Astrocyte (in vitro differentiated cells and primary cell): ENCODE measurements around the gene INPP5E. TPM values are rescaled to one million over a fixed set of nuclear protein-coding genes. Genes with fewer than 3 reads are reported as not detected.

Source experiments
- DNase-seq: peaks from one replicate; pipeline ENCODE4 v3.0.0-alpha.2; 2010; ENCODE audit warnings: low read depth
- FAIRE-seq: peaks from 2 replicates; lab custom pipeline; 2011; peaks lifted over from hg19 to GRCh38; lab: Jason Lieb, UNC
- H2AFZ ChIP-seq: 2 replicates; pipeline ENCODE4 v1.6.0; 2012; ENCODE audit warnings: low read depth, low read length, inconsistent platforms
- H3K27ac ChIP-seq: 2 replicates; pipeline ENCODE4 v1.5.1; 2011; ENCODE audit warnings: low read depth, low read length, inconsistent platforms
- H3K27me3 ChIP-seq: 2 replicates; pipeline ENCODE4 v1.6.0; 2011; ENCODE audit warnings: low read length, inconsistent platforms; ENCODE audit not compliant: insufficient read depth
- H3K36me3 ChIP-seq: 2 replicates; pipeline ENCODE4 v1.5.1; 2011; ENCODE audit warnings: low read length, inconsistent platforms; ENCODE audit not compliant: insufficient read depth
- H3K4me1 ChIP-seq: 2 replicates; pipeline ENCODE4 v1.5.1; 2011; ENCODE audit warnings: low read length, inconsistent platforms; ENCODE audit not compliant: insufficient read depth
- H3K4me2 ChIP-seq: 2 replicates; pipeline ENCODE4 v1.6.0; 2012; ENCODE audit warnings: low read length, inconsistent platforms
- H3K4me3 ChIP-seq: 2 replicates; pipeline ENCODE4 v1.5.1; 2011; ENCODE audit warnings: low read depth, mild to moderate bottlenecking, low read length, inconsistent platforms; ENCODE audit not compliant: insufficient read depth
- H3K79me2 ChIP-seq: 2 replicates; pipeline ENCODE4 v1.6.0; 2012; ENCODE audit warnings: mild to moderate bottlenecking, low read length, inconsistent platforms; ENCODE audit not compliant: insufficient read depth
- H3K9ac ChIP-seq: 2 replicates; pipeline ENCODE4 v1.6.0; 2012; ENCODE audit warnings: mild to moderate bottlenecking, low read length, inconsistent platforms
- H3K9me3 ChIP-seq: 2 replicates; pipeline ENCODE4 v1.5.1; 2012; ENCODE audit warnings: low read depth, mild to moderate bottlenecking, low read length, inconsistent platforms; ENCODE audit not compliant: insufficient read depth
- H4K20me1 ChIP-seq: 2 replicates; pipeline ENCODE4 v1.6.0; 2012; ENCODE audit warnings: low read length, inconsistent platforms; ENCODE audit not compliant: insufficient read depth
- H3K27ac Mint-ChIP-seq: one replicate; pipeline ENCODE4 v1.8.0; 2021; ENCODE audit warnings: mild to moderate bottlenecking, mixed read lengths; ENCODE audit not compliant: unreplicated experiment
- H3K27me3 Mint-ChIP-seq: one replicate; pipeline ENCODE4 v1.8.0; 2021; ENCODE audit warnings: low read depth, mixed read lengths; ENCODE audit not compliant: unreplicated experiment
- H3K36me3 Mint-ChIP-seq: one replicate; pipeline ENCODE4 v1.8.0; 2021; ENCODE audit warnings: low read depth, mixed read lengths; ENCODE audit not compliant: unreplicated experiment
- H3K4me1 Mint-ChIP-seq: one replicate; pipeline ENCODE4 v1.8.0; 2021; ENCODE audit warnings: low read depth, mixed read lengths; ENCODE audit not compliant: unreplicated experiment
- H3K4me3 Mint-ChIP-seq: one replicate; pipeline ENCODE4 v1.8.0; 2021; ENCODE audit warnings: mild to moderate bottlenecking, moderate library complexity, mixed read lengths; ENCODE audit not compliant: unreplicated experiment
- H3K9me3 Mint-ChIP-seq: one replicate; pipeline ENCODE4 v1.8.0; 2021; ENCODE audit warnings: mild to moderate bottlenecking, mixed read lengths; ENCODE audit not compliant: unreplicated experiment
- EZH2 ChIP-seq: IDR thresholded peaks from 2 replicates; pipeline ENCODE4 v1.6.1; 2012; ENCODE audit warnings: mild to moderate bottlenecking, low read length, inconsistent platforms; ENCODE audit not compliant: insufficient read depth
- total RNA-seq: library from RNA; stranded (reverse); gene quantifications from 2 replicates; pipeline ENCODE4 v1.2.1, GENCODE V29; 2021
- TF ChIP-seq, protein P1 (sequence below): IDR thresholded peaks from 2 replicates; pipeline ENCODE4 v1.5.1; 2011; ENCODE audit warnings: low read depth, mild to moderate bottlenecking, inconsistent platforms, low read length, moderate library complexity; ENCODE audit not compliant: insufficient read depth

The INPP5E gene
- total RNA-seq, 1 donor from 2014 or later = 13.2 TPM

DNA sequence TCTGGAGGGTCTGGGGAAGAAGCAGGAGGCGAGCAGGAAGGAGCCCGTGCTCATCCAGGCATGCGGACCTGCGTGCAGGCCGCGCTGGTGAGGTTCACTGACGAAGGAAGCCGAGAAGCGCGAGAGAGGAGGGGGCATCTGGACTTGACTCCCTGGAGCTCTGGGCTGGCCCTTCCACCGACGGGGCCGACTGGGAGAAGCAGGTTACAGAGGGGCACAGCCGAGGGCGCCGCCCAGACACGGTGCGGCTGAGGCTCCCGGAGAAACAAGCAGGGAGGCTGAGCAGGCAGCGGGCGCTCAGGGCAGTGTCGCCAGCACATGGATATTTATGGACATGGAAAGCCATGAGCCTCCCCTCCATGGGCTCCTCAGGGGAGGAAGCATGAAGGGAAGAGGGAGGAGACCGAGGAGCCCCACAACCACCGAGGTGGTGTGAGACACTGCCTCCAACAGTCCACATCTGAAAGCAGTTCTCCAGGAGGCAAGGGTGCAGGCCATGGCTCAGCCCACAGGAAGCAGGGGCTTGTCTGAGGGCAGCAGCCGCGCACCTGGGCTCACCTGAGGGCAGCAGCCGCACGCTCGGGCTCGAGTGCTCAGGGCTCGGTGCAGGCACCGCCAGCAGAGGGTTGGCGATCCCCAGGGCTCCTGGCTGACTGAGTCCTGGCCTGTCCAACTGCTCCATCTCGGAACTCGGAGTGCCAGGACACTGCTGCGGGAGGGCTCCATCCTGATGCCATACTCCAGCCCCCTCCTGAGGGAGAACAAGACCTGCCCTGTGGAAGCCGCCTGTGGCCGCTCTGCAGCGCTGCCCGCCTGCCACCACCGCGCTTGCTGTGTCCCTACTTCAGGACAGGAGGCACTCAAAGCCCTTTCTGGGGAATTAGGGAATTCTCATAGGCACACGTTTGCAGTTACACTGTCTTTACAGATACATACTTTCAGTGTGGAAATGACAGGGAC lies 15.7 kb upstream of the INPP5E start:
- Histone ChIP-seq H3K9ac (no peak overlapping the region), H3K27me3 (no peaks in the 10 kb centered on the region), H3K4me3 (no peak overlapping the region), H3K9me3 (no peaks in the 10 kb centered on the region), H3K79me2 (peaks cover 17% of the 10 kb centered on the region), H4K20me1 (peaks cover 65% of the 10 kb centered on the region), H3K4me2 (no peak overlapping the region), H2AFZ (no peak overlapping the region), H3K27ac (no peak overlapping the region), H3K4me1 (no peaks in the 10 kb centered on the region), H3K36me3 (peaks cover 38% of the 10 kb centered on the region)
- H3K27ac Mint-ChIP-seq = no peak overlapping the region
- H3K27me3 Mint-ChIP-seq = no peaks in the 10 kb centered on the region
- H3K4me1 Mint-ChIP-seq = no peaks in the 10 kb centered on the region
- FAIRE-seq (no peak), DNase-seq (no peak)
- TF ChIP-seq EZH2 = no peak
- TF ChIP-seq, protein P1, sequence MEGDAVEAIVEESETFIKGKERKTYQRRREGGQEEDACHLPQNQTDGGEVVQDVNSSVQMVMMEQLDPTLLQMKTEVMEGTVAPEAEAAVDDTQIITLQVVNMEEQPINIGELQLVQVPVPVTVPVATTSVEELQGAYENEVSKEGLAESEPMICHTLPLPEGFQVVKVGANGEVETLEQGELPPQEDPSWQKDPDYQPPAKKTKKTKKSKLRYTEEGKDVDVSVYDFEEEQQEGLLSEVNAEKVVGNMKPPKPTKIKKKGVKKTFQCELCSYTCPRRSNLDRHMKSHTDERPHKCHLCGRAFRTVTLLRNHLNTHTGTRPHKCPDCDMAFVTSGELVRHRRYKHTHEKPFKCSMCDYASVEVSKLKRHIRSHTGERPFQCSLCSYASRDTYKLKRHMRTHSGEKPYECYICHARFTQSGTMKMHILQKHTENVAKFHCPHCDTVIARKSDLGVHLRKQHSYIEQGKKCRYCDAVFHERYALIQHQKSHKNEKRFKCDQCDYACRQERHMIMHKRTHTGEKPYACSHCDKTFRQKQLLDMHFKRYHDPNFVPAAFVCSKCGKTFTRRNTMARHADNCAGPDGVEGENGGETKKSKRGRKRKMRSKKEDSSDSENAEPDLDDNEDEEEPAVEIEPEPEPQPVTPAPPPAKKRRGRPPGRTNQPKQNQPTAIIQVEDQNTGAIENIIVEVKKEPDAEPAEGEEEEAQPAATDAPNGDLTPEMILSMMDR = no peak
- H3K4me3 Mint-ChIP-seq = no peak overlapping the region
- H3K36me3 Mint-ChIP-seq = peaks cover 34% of the 10 kb centered on the region
- H3K9me3 Mint-ChIP-seq = no peaks in the 10 kb centered on the region

DNA sequence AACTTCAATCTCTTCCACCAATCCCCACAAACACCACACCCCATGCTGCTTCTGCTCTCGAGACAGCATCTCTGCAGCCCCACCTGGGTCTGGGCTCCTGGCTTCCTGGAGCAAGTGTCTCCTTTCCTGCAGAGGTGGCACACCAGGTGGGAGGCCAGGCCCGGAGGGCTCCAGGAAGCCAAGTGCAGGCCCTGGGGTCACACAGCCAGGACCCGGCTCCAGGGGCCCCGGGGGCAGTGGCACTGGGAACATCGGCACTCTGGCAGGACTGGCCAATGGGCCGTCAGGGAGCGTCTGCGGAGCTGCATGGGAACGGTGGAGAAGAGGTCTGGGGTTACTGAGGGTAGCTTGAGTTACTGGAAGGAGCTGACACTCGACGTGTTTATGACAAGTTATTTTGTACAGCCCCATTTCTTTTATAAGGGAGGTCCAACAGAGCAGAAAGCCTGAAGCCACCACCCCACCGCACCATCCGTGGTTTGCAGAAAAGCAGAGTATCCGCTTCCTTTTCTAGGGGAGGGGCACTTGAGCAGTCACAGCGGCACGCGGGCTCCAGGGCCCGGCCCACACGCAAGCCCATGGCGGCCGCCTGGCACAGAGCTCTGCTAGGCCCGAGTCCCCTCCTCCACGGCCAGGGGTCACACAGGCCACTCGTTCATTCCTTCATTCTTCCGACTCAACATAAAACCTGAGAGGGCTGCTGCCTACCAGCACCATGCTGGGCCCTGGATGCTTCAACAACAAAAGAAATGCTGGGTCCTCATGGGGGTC lies 14.6 kb upstream of the INPP5E start:
- Mint-ChIP-seq H3K4me3 (no peak overlapping the region), H3K27ac (no peak overlapping the region)
- TF ChIP-seq, protein P1 = no peak
- no peak for TF ChIP-seq EZH2

More for the DNA sequence above, 14.6 kb upstream of the INPP5E start:
- Histone ChIP-seq H3K36me3 (peaks cover 31% of the 10 kb centered on the region), H3K27ac (no peak overlapping the region), H3K4me3 (no peak overlapping the region), H3K9ac (no peak overlapping the region), H3K9me3 (no peaks in the 10 kb centered on the region), H3K4me1 (no peaks in the 10 kb centered on the region), H2AFZ (no peak overlapping the region), H3K4me2 (no peak overlapping the region), H3K79me2 (peaks cover 17% of the 10 kb centered on the region), H3K27me3 (no peaks in the 10 kb centered on the region), H4K20me1 (peaks cover 66% of the 10 kb centered on the region)
- DNase-seq (no peak), FAIRE-seq (no peak)
- no peaks in the 10 kb centered on the region for H3K27me3 Mint-ChIP-seq
- H3K4me1 Mint-ChIP-seq = no peaks in the 10 kb centered on the region
- no peaks in the 10 kb centered on the region for H3K9me3 Mint-ChIP-seq
- H3K36me3 Mint-ChIP-seq = peaks cover 30% of the 10 kb centered on the region
